Endothelial cell of umbilical vein (primary cell): ENCODE results near the gene APELA. TPM values are rescaled to one million over a fixed set of nuclear protein-coding genes. Genes with fewer than 3 reads are reported as not detected.

ENCODE experiments used
- BruUV-seq: library from RNA; stranded (reverse); fragments of 400-500 nt; replicated peaks from 2 replicates; lab custom pipeline; 2021; lab: Mats Ljungman, UMichigan
- CTCF ChIA-PET: fragments of 300-600, 350-600 bp; sonication (Branson Sonifier 250); formaldehyde crosslinking; loops from one replicate; lab custom pipeline; 2021; ENCODE audit warnings: antibody characterized with exemption, inconsistent platforms; lab: Charles Lee
- POLR2A ChIA-PET: fragments of 300-600, 350-600 bp; sonication (Branson Sonifier 250); formaldehyde crosslinking; loops from one replicate; lab custom pipeline; 2021; ENCODE audit warnings: antibody characterized with exemption, inconsistent platforms; lab: Charles Lee
- DNase-seq: peaks from one replicate; pipeline ENCODE4 v3.0.0-alpha.2; 2011; ENCODE audit warnings: low read depth, low spot score
- FAIRE-seq: peaks from 2 replicates; lab custom pipeline; 2011; peaks lifted over from hg19 to GRCh38; lab: Jason Lieb, UNC
- H2AFZ ChIP-seq: 2 replicates; pipeline ENCODE4 v1.6.0; 2012; ENCODE audit warnings: low read depth, low read length, control low read depth, inconsistent platforms
- H3K27ac ChIP-seq: 2 replicates; pipeline ENCODE4 v1.5.1; 2011; ENCODE audit warnings: low read depth, mild to moderate bottlenecking, control low read depth, low read length, moderate library complexity; ENCODE audit not compliant: insufficient read depth
- H3K27me3 ChIP-seq, 2 experiments: 2 replicates each; pipeline versions ENCODE4 v1.6.0 to v1.6.1; 2011; ENCODE audit warnings: low read length in 2 of 2, mixed read lengths in 1 of 2; ENCODE audit not compliant: control insufficient read depth in 2 of 2, insufficient read depth in 2 of 2
- H3K36me3 ChIP-seq, 2 experiments: 2 replicates in 1 of 2; 3 replicates in 1 of 2; pipeline ENCODE4 v1.5.1; 2011; ENCODE audit warnings: low read length in 2 of 2, mild to moderate bottlenecking in 1 of 2, moderate library complexity in 1 of 2; ENCODE audit not compliant: control insufficient read depth in 2 of 2, insufficient read depth in 2 of 2; ENCODE audit errors: extremely low read depth in 1 of 2
- H3K4me1 ChIP-seq: 3 replicates; pipeline ENCODE4 v1.5.1; 2011; ENCODE audit warnings: mild to moderate bottlenecking, low read length; ENCODE audit not compliant: control insufficient read depth, insufficient read depth; ENCODE audit errors: extremely low read depth
- H3K4me2 ChIP-seq: 2 replicates; pipeline ENCODE4 v1.6.1; 2011; ENCODE audit warnings: low read length, control low read depth, mixed read lengths; ENCODE audit not compliant: insufficient read depth
- H3K4me3 ChIP-seq, 3 experiments: fragments of 200-600 bp in 1 of 3; sonication (generic), shearing (Covaris generic) in 1 of 3; replicated peaks in 1 of 3; 2 replicates each; pipeline ENCODE4 v1.5.1; 2011 to 2016; ENCODE audit warnings: control low read depth in 3 of 3, low read length in 3 of 3, mild to moderate bottlenecking in 2 of 3, inconsistent platforms in 1 of 3, low read depth in 1 of 3, moderate library complexity in 1 of 3; ENCODE audit not compliant: insufficient read depth in 1 of 3
- H3K79me2 ChIP-seq: 2 replicates; pipeline ENCODE4 v1.6.0; 2012; ENCODE audit warnings: low read length, inconsistent platforms; ENCODE audit not compliant: control insufficient read depth, insufficient read depth
- H3K9ac ChIP-seq: replicated peaks from 2 replicates; pipeline ENCODE3; 2011; ENCODE audit warnings: low read length, control low read depth; ENCODE audit not compliant: insufficient read depth; ENCODE audit errors: extremely low read depth
- H3K9me1 ChIP-seq: replicated peaks from 3 replicates; pipeline ENCODE4 v1.6.0; 2011; ENCODE audit warnings: mild to moderate bottlenecking, low read length; ENCODE audit not compliant: control insufficient read depth, insufficient read depth; ENCODE audit errors: extremely low read depth
- H3K9me3 ChIP-seq: replicated peaks from 2 replicates; pipeline ENCODE4 v1.5.1; 2012; ENCODE audit warnings: low read length, inconsistent platforms; ENCODE audit not compliant: control insufficient read depth, insufficient read depth
- H4K20me1 ChIP-seq: replicated peaks from 2 replicates; pipeline ENCODE3; 2011; ENCODE audit warnings: mild to moderate bottlenecking, low read length; ENCODE audit not compliant: control insufficient read depth, insufficient read depth; ENCODE audit errors: extremely low read depth
- EZH2 ChIP-seq: IDR thresholded peaks from 2 replicates; pipeline ENCODE4 v1.6.1; 2012; ENCODE audit warnings: borderline replicate concordance, low read depth, mild to moderate bottlenecking, moderate library complexity, low read length, inconsistent platforms; ENCODE audit not compliant: severe bottlenecking
- FOS ChIP-seq: IDR thresholded peaks from 2 replicates; pipeline ENCODE4 v1.6.1; 2011; ENCODE audit warnings: mild to moderate bottlenecking, low read length, moderate library complexity, borderline replicate concordance; ENCODE audit not compliant: insufficient read depth
- GATA2 ChIP-seq: IDR thresholded peaks from 2 replicates; pipeline ENCODE4 v1.7.0; 2011; ENCODE audit warnings: low read depth, mild to moderate bottlenecking, moderate library complexity, mixed read lengths, low read length; ENCODE audit not compliant: insufficient read length, insufficient read depth
- JUN ChIP-seq: IDR thresholded peaks from 2 replicates; pipeline ENCODE4 v1.6.1; 2011; ENCODE audit warnings: borderline replicate concordance, low read depth; ENCODE audit not compliant: insufficient read length, insufficient read depth
- MYC ChIP-seq: IDR thresholded peaks from one replicate; pipeline ENCODE4 v1.6.1; 2011; ENCODE audit warnings: mild to moderate bottlenecking, low read depth, low read length
- POLR2A ChIP-seq: IDR thresholded peaks from 2 replicates; pipeline ENCODE4 v1.6.1; 2012; ENCODE audit warnings: low read depth, mild to moderate bottlenecking, control low read depth, low read length
- POLR2AphosphoS5 ChIP-seq: IDR thresholded peaks from 2 replicates; pipeline ENCODE4 v1.6.1; 2012; ENCODE audit warnings: low read depth, mild to moderate bottlenecking, control low read depth, low read length, moderate library complexity; ENCODE audit not compliant: insufficient read depth
- dilution Hi-C: fragments of 300-500 bp; cut with MboI; formaldehyde crosslinking; loops from one replicate; pipeline ENCODE4 v1.15.0; 2019; ENCODE audit warnings: low sequenced_read_pairs; ENCODE audit not compliant: extremely low pct_ligation_motif_present
- intact Hi-C: fragments of 100-400 bp; cut with micrococcal nuclease; formaldehyde crosslinking; loops from one replicate; pipeline ENCODE4 v1.10.0; 2022
- polyA plus RNA-seq, 4 experiments: library from polyadenylated mRNA; depleted of rRNA in 3 of 4; stranded (reverse) in 3 of 4; unstranded in 1 of 4; fragments of >200 nt; gene quantifications; 2 replicates each; pipeline versions ENCODE4 v1.2.1 to v1.2.3, GENCODE V29; 2011 to 2012; ENCODE audit warnings: missing spikeins in 1 of 4
- total RNA-seq: library from RNA; stranded (reverse); gene quantifications from 2 replicates; pipeline ENCODE4 v1.2.3, GENCODE V29; 2021
- TF ChIP-seq, protein P1 (sequence below): IDR thresholded peaks from 2 replicates; pipeline ENCODE4 v1.6.1; 2011; ENCODE audit not compliant: insufficient read depth, insufficient read length
- TF ChIP-seq, protein P2 (sequence below), 2 donors: IDR thresholded peaks; 1 replicate in 1 of 2; 2 replicates in 1 of 2; pipeline ENCODE4 v1.5.1; 2011; ENCODE audit warnings: low read length in 2 of 2, mild to moderate bottlenecking in 2 of 2, moderate library complexity in 2 of 2, control low read depth in 1 of 2, inconsistent platforms in 1 of 2, low read depth in 1 of 2; ENCODE audit not compliant: insufficient read depth in 1 of 2; ENCODE audit errors: extremely low read depth in 1 of 2

The APELA gene
- total and polyA plus RNA-seq, 2 donors (not counting 3 experiments of a cell fraction or from before 2014, with no cell fraction given): not detected

DNA sequence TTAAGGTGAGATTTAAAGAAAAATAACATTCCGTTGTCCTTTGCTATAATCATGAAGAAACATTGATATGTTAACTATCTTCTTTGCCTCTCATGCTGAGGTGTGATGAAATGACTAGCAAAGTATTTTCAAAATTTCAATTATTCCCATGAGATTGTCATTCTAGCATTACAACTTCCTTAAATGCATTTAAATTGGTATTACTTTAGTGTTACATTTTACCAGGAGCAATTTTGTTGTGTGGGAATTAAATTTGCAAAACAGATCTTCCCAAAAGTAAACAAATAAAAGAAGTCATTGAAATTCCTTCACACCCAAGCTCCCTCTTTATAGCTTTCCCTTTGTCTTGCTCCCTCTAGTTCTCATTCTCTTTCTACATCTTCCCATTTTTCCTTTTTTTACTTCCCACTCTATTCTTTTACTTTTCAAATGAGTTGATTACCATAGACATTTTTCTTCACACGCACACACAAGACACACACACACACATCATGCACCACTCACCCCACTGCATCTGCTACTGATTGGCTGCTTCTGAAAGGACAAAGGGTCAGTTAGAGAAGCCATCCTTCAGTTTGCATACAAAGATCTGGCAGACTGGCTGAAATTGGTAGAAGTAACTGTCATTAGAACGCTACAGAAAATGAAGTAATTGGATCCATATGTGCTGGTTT lies 10.0 kb upstream of the APELA start:
- H2AFZ ChIP-seq: no peak overlapping the region
- dilution Hi-C loops: no loop called here
- H3K4me1 ChIP-seq: no peaks in the 10 kb centered on the region
- no peaks in the 10 kb centered on the region for H3K36me3 ChIP-seq
- DNase-seq (no peak), FAIRE-seq (no peak)
- H3K27me3 ChIP-seq: no peaks in the 10 kb centered on the region
- CTCF ChIA-PET: no interaction called here
- TF ChIP-seq, protein P1, sequence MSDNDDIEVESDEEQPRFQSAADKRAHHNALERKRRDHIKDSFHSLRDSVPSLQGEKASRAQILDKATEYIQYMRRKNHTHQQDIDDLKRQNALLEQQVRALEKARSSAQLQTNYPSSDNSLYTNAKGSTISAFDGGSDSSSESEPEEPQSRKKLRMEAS: no peak
- H3K4me3 ChIP-seq: no peak overlapping the region
- H3K79me2 ChIP-seq: no peaks in the 10 kb centered on the region
- no peak overlapping the region for H3K4me2 ChIP-seq
- no peaks in the 10 kb centered on the region for H4K20me1 ChIP-seq
- POLR2A ChIA-PET: no interaction called here
- no peak overlapping the region for H3K9ac ChIP-seq
- no TSS peak for BruUV-seq
- no peaks in the 10 kb centered on the region for H3K9me1 ChIP-seq
- no peak overlapping the region for H3K27ac ChIP-seq
- intact Hi-C loops: no loop called here
- H3K9me3 ChIP-seq: no peaks in the 10 kb centered on the region

DNA sequence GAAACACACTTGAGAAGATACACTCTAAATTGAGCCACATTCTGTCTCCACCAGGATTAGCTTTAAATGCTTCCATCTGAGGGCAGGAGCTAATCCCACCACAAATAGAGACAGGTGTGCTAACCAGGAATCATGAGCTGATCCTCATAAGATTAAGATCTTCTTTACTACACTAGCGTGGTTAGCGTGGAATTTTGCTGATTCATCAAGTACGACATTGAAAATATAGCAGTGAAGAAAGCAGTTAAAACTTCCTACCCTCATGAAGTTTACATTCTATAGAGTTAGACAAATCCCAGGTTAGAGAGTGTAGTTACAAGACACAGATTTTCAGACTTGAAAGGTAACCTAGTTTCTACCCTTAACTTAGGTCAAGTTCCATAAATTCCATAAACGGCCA lies 5.3 kb upstream of the APELA start:
- no peaks in the 10 kb centered on the region for H3K9me3 ChIP-seq
- no peak overlapping the region for H2AFZ ChIP-seq
- H3K4me1 ChIP-seq: no peaks in the 10 kb centered on the region
- H3K9me1 ChIP-seq: no peaks in the 10 kb centered on the region
- no peaks in the 10 kb centered on the region for H3K36me3 ChIP-seq
- H3K27me3 ChIP-seq: no peaks in the 10 kb centered on the region
- no TSS peak for BruUV-seq
- DNase-seq (no peak), FAIRE-seq (no peak)
- ChIA-PET POLR2A (no interaction called here), CTCF (no interaction called here)
- no peaks in the 10 kb centered on the region for H4K20me1 ChIP-seq
- TF ChIP-seq MYC (no peak), EZH2 (no peak), JUN (no peak), POLR2AphosphoS5 (no peak), FOS (no peak), POLR2A (no peak), GATA2 (no peak)
- TF ChIP-seq, protein P2, sequence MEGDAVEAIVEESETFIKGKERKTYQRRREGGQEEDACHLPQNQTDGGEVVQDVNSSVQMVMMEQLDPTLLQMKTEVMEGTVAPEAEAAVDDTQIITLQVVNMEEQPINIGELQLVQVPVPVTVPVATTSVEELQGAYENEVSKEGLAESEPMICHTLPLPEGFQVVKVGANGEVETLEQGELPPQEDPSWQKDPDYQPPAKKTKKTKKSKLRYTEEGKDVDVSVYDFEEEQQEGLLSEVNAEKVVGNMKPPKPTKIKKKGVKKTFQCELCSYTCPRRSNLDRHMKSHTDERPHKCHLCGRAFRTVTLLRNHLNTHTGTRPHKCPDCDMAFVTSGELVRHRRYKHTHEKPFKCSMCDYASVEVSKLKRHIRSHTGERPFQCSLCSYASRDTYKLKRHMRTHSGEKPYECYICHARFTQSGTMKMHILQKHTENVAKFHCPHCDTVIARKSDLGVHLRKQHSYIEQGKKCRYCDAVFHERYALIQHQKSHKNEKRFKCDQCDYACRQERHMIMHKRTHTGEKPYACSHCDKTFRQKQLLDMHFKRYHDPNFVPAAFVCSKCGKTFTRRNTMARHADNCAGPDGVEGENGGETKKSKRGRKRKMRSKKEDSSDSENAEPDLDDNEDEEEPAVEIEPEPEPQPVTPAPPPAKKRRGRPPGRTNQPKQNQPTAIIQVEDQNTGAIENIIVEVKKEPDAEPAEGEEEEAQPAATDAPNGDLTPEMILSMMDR (IDR thresholded peaks at IDR 0.05; ENCODE audit: extremely low read depth in 1 of 2, insufficient read depth in 1 of 2, low read depth in 1 of 2, low read length in 2 of 2): no peak
- TF ChIP-seq, protein P1: no peak
- H3K9ac ChIP-seq: no peak overlapping the region
- dilution Hi-C loops: no loop called here
- no peak overlapping the region for H3K4me2 ChIP-seq
- intact Hi-C loops: no loop called here
- no peak overlapping the region for H3K27ac ChIP-seq
- H3K79me2 ChIP-seq: no peaks in the 10 kb centered on the region
- H3K4me3 ChIP-seq: no peak overlapping the region
